ENCODE results near the gene PRR7. TPM values are rescaled to one million over a fixed set of nuclear protein-coding genes. Genes with fewer than 3 reads are reported as not detected.

Gene PRR7
- total RNA-seq, 1 donor, result 8.8 TPM

- TF ChIP-seq CTCF (IDR thresholded peaks at IDR 0.05; ENCODE audit: insufficient read depth, low read length), result no peak
- H3K4me3 ChIP-seq (ENCODE audit: low read depth, low read length), result no peak overlapping the region
Measured at GRCh38 chr5:177492841-177493240, 46.2 kb downstream of the PRR7 start.

DNA sequence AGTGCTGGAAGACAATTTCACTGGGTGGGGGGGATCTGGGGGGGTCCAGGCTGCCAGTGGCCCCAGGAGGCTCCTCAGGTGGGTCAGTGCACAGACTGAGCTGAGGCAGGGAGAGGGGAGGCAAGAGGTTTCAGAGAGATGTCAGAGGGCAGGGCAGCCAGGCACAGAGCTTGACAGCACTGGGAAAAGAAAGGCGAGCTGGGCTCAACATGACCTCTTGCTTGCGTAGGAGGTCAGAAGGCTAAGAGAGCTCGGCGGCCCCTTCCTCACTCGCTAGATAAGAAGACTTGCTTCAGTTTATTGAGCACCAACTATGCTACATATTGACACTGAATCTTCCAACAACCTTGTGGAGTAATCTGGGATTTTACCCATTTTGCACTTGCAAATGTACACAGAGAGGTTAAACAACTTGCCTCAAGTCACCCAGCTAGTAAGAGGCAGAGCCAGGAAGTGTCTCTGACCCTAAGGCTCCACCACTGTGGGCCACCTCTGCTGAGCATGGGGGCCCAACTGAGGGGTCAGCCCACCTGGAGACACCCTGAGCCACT, 47.3 kb downstream of the PRR7 start:
- no peak for TF ChIP-seq CTCF (IDR thresholded peaks at IDR 0.05; ENCODE audit: insufficient read depth, low read length)
- DNase-seq (ENCODE audit: low read depth), result peak; percentile 18
- peak overlapping the region; percentile 44 for H3K4me3 ChIP-seq (ENCODE audit: low read depth, low read length)

More at GRCh38 chr5:177492841-177493240, 46.2 kb downstream of the PRR7 start:
- DNase-seq (ENCODE audit: low read depth), result no peak

- H3K4me3 ChIP-seq (ENCODE audit: low read depth, low read length), result peak overlapping the region; percentile 85
- TF ChIP-seq CTCF (IDR thresholded peaks at IDR 0.05; ENCODE audit: insufficient read depth, low read length), result peak; percentile 56
- DNase-seq (ENCODE audit: low read depth), result peak; percentile 92
Measured at GRCh38 chr5:177494346-177495195, 48.0 kb downstream of the PRR7 start.

GRCh38 chr5:177495243-177496060, 48.8 kb downstream of the PRR7 start:
- peak; percentile 90 for DNase-seq (ENCODE audit: low read depth)
- no peak for TF ChIP-seq CTCF (IDR thresholded peaks at IDR 0.05; ENCODE audit: insufficient read depth, low read length)
- H3K4me3 ChIP-seq (ENCODE audit: low read depth, low read length), result peak overlapping the region; percentile 85

- H3K4me3 ChIP-seq (ENCODE audit: low read depth, low read length), result peak overlapping the region; percentile 85
- peak; percentile 49 for TF ChIP-seq CTCF (IDR thresholded peaks at IDR 0.05; ENCODE audit: insufficient read depth, low read length)
- DNase-seq (ENCODE audit: low read depth), result peak; percentile 60
Measured at GRCh38 chr5:177496070-177496726, 49.6 kb downstream of the PRR7 start.

DNA sequence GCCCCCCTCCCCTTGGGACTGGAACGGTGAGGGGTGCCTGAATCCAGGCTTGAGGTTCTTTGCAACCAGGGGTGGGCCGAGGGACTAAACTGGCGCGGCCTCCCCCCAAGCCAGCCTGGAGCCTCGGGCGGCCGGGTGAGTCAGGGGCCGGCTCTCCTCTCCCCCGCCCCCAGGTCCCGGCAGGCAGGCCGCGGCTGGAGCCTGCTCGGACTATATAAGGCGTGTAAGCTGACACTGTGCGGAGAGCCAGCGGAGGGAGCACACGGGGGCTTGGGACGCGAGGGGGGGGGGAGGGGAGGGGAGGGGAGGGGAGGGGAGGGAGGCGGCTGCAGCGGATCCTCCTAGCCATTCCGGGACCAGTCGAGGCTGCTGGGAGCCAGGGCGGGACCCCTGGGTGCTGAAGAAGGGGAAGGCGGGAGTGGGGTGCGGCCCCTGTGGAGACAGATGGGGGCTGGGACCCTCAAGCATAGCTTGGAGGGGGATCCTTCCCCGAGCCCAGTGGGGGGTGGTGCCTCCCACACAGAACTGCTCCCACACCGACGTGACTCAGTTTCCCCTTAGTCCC, 50.2 kb downstream of the PRR7 start:
- peak; percentile 86 for DNase-seq (ENCODE audit: low read depth)
- H3K4me3 ChIP-seq (ENCODE audit: low read depth, low read length), result peak overlapping the region; percentile 85
- no peak for TF ChIP-seq CTCF (IDR thresholded peaks at IDR 0.05; ENCODE audit: insufficient read depth, low read length)
